Brain microvascular endothelial cell (primary cell): Measurements from ENCODE around the gene MS4A13.
"Not testable (repeated sequence)": the region's sequence is repeated elsewhere in the genome, so short reads cannot be mapped to it uniquely, and the experiment has no call there.

ENCODE experiments used
- DNase-seq: peaks from one replicate; pipeline ENCODE4 v3.0.0-alpha.2; 2020
- H3K27ac ChIP-seq: fragments of 250-450 bp; sonication (Bioruptor Pico); 2 replicates; pipeline ENCODE4 v1.5.1; 2020; ENCODE audit warnings: mild to moderate bottlenecking, moderate library complexity
- H3K27me3 ChIP-seq: fragments of 250-450 bp; sonication (Bioruptor Pico); replicated peaks from 2 replicates; pipeline ENCODE4 v1.5.1; 2020; ENCODE audit warnings: mild to moderate bottlenecking
- H3K36me3 ChIP-seq: fragments of 250-450 bp; sonication (Bioruptor Pico); replicated peaks from 2 replicates; pipeline ENCODE4 v1.5.1; 2020; ENCODE audit warnings: mild to moderate bottlenecking
- H3K4me3 ChIP-seq: 2 replicates; pipeline ENCODE4 v1.5.1; 2011; ENCODE audit warnings: low read depth, mild to moderate bottlenecking, control low read depth, low read length, moderate library complexity
- in situ Hi-C: cut with HindIII; loops from 2 replicates; pipeline ENCODE4 v1.10.0; 2017; ENCODE audit warnings: low sequenced_read_pairs, low pct_ligation_motif_present
- TF ChIP-seq, protein P1 (sequence below): IDR thresholded peaks from 2 replicates; pipeline ENCODE4 v1.5.1; 2011; ENCODE audit warnings: low read depth, mild to moderate bottlenecking, moderate library complexity, low read length, control low read depth, inconsistent platforms; ENCODE audit errors: missing control alignments

The MS4A13 gene

DNA sequence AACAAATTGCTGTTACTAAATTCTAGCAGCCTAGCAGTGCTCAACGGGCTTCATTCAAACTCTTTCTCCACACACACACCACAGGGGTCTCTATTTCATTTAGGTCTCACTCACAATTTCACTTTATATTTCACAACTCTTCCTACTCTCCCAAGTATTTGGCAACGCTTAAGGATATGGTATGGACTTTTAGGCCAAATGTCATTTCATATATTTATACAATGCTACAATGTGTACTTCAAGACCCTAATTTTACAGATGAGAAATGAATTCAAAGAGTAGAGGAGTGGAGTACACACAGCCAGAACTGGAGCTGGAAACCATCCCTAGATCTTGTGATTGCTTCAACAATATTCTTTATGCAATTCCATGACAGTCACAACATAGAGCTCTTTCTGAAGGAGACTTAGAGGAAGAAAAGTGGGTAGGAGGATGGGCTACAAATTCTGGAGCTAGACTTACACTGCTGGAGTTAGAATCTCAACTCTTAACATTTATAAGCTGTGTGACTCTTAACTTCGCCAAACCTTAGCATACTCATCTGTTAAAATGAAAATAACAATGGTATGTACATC lies 2.5 kb upstream of the MS4A13 start:
- in situ Hi-C loops = no loop called here
- DNase-seq = no peak
- no peak overlapping the region for H3K4me3 ChIP-seq
- TF ChIP-seq, protein P1, sequence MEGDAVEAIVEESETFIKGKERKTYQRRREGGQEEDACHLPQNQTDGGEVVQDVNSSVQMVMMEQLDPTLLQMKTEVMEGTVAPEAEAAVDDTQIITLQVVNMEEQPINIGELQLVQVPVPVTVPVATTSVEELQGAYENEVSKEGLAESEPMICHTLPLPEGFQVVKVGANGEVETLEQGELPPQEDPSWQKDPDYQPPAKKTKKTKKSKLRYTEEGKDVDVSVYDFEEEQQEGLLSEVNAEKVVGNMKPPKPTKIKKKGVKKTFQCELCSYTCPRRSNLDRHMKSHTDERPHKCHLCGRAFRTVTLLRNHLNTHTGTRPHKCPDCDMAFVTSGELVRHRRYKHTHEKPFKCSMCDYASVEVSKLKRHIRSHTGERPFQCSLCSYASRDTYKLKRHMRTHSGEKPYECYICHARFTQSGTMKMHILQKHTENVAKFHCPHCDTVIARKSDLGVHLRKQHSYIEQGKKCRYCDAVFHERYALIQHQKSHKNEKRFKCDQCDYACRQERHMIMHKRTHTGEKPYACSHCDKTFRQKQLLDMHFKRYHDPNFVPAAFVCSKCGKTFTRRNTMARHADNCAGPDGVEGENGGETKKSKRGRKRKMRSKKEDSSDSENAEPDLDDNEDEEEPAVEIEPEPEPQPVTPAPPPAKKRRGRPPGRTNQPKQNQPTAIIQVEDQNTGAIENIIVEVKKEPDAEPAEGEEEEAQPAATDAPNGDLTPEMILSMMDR = no peak
- H3K27me3 ChIP-seq = no peaks in the 10 kb centered on the region
- H3K27ac ChIP-seq = no peak overlapping the region
- H3K36me3 ChIP-seq = no peaks in the 10 kb centered on the region

DNA sequence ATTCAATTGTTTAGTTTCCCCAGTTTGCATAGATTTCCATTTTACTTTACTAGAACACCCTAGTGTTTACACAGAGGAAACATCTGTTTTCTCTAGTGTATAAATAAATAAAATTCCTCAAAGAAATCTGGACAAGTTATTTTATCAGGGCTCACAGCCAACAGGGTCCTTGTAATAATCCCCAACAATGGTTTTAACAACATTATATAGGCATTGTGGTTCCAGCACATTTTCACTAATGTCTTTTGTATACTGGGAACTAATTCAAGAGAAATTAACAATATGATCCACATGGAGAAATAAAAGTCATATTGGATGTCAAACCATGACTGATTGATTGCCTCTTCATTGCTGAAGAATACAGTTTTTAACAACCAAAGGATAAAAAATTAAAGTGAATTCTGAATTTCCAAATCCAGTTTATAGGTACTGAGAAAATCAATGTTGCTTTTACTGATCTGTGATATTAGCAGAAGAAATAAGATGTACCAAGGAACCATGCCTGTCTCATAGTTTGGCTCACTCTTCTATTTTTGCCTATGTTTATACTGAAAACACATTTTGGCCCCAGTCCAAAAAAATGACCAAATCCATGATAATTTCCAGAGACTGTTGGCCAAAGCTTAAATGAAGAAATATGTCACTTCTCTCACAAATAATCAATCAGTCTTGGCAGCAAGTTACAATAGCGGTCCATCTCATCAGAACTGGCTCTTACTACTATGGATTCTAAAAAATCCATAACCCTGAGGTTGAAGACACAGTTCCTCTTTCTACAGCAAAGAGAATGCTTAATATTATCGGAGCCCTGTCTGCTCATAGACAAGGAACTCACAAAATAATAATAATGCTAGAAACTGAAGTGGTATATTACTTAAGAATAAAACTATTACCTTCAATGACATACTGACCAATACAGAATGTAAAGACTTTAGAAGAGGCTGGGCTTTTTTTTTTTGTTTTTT lies 1.4 kb upstream of the MS4A13 start:
- H3K27me3 ChIP-seq = no peaks in the 10 kb centered on the region
- in situ Hi-C loops = no loop called here
- no peaks in the 10 kb centered on the region for H3K36me3 ChIP-seq
- TF ChIP-seq, protein P1 = no peak
- no peak for DNase-seq
- no peak overlapping the region for H3K27ac ChIP-seq
- no peak overlapping the region for H3K4me3 ChIP-seq

DNA sequence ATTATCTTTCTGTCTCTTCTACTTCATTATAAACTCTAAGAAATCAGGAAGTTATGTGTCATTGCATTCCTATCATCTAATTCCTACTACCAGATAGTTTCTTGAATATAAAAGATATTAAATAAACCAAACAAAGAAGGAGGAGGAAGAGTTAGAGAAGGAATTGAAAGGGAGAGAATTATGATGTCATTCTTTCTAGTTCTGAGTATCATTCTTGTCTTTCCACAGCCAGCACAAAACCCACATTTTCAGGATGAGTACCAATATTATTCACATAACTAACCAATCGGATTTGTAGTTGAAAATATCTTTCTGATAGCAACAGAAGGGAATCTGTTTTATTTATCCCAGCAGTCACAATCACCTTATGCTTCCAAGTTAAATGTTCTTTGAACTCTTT lies 13.3 kb downstream of the MS4A13 start:
- in situ Hi-C loops = no loop called here
- Histone ChIP-seq H3K36me3 (no peaks in the 10 kb centered on the region), H3K4me3 (no peak overlapping the region), H3K27ac (no peak overlapping the region), H3K27me3 (no peaks in the 10 kb centered on the region)
- DNase-seq = no peak
- TF ChIP-seq, protein P1 = no peak

DNA sequence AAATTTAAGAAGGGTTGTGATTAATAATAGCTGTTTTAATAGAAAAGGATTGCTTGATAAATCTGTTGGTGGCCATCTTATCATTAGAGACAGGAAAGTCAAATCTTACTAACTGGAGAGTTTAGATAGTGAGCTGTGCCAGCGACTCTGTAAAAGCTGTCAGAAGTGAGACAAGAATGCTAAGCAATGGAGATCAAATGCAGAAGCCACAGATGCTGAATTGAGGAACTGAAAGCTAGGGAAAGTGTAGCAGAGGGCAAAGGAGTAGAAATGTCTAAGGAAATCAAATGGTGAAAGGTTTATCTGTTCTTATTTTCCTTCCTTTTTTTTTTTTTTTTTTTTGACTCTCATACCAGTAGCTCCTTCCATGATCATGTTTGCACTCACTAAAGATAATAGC lies 13.7 kb downstream of the MS4A13 start:
- no peak overlapping the region for H3K4me3 ChIP-seq
- no peak for DNase-seq
- no peak overlapping the region for H3K27ac ChIP-seq
- in situ Hi-C loops = no loop called here
- no peaks in the 10 kb centered on the region for H3K27me3 ChIP-seq
- H3K36me3 ChIP-seq = no peaks in the 10 kb centered on the region
- TF ChIP-seq, protein P1 = no peak

DNA sequence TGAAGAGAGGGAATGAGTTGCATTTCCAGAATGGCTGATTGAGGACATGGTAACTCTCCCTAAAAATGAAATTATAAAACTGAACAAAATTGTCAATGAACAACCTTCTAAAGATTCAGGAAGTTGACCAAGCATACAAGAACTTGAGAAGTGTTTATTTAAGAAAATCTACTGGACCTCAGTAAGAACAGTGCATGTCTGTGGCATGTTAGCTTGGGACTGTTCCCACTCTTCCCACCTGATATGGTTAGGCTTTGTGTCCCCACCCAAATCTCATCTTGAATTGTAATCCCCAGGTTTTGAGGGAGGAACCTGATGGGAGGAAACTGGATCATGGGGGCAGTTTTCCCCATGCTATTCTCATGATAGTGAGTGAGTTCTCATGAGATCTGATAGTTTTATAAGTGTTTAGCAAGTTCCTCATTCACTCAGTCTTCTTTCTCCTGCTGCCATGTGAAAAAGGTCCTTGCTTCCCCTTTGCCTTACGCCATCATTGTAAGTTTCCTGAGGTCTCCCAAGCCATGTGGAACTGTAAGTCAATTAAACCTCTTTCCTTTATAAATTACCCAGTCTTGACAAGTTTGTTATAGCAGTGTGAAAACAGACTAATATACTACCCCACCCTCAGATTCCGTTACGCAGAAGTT lies 15.4 kb downstream of the MS4A13 start:
- TF ChIP-seq, protein P1 = no peak
- H3K27me3 ChIP-seq = no peaks in the 10 kb centered on the region
- peak; percentile 2 for DNase-seq
- no peaks in the 10 kb centered on the region for H3K36me3 ChIP-seq
- no peak overlapping the region for H3K27ac ChIP-seq
- no peak overlapping the region for H3K4me3 ChIP-seq
- in situ Hi-C loops = no loop called here

DNA sequence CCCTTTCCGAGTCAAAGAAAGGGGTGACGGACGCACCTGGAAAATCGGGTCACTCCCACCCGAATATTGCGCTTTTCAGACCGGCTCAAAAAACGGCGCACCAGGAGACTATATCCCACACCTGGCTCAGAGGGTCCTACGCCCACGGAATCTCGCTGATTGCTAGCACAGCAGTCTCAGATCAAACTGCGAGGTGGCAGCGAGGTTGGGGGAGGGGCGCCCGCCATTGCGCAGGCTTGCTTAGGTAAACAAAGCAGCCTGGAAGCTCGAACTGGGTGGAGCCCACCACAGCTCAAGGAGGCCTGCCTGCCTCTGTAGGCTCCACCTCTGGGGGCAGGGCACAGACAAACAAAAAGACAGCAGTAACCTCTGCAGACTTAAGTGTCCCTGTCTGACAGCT lies 17.2 kb downstream of the MS4A13 start:
- H3K36me3 ChIP-seq, H3K27me3 ChIP-seq, H3K27ac ChIP-seq, in situ Hi-C loops, DNase-seq, H3K4me3 ChIP-seq: not testable (repeated sequence)

DNA sequence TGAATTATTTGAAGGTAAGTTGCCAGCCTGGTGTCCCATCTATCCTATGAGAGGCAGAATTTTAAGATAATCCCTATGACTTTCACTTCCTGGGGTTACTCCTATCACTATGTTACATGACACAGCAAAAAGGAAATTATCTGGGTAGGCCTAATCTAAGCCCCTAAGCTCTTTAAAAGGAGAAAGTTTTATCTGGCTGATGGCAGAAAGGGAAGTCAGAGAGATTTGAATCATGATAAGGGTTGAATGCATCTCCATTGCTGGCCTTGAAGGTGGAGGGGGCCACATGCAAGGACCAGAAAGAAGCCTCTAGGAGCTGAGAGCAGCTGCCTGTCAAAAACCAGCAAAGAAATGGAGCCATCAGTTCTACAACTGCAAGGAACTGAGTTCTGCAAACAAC lies 23.4 kb downstream of the MS4A13 start:
- in situ Hi-C loops, DNase-seq: not testable (repeated sequence)

More for the DNA sequence above, 23.4 kb downstream of the MS4A13 start:
- H3K4me3 ChIP-seq, H3K27ac ChIP-seq, H3K27me3 ChIP-seq, H3K36me3 ChIP-seq: not testable (repeated sequence)
